Measurements from ENCODE around the gene CCDC122.

GRCh38 chr13:43908156-43909126 is 28.9 kb upstream of the CCDC122 start:
- TF ChIP-seq POLR2A (IDR thresholded peaks at IDR 0.05; ENCODE audit: low read depth, low read length) (no peak), POLR2AphosphoS5 (IDR thresholded peaks at IDR 0.05; ENCODE audit: low read depth, low read length) (no peak), POU2F2 (IDR thresholded peaks at IDR 0.05; ENCODE audit: low read depth, low read length) (no peak), TAF1 (IDR thresholded peaks at IDR 0.05; ENCODE audit: low read depth, low read length) (no peak)

Measured in GM12891 (cell line).